Fibroblast of villous mesenchyme (primary cell): ENCODE measurements around the gene PRPSAP2. TPM values are rescaled to one million over a fixed set of nuclear protein-coding genes. Genes with fewer than 3 reads are reported as not detected.
"Not testable (repeated sequence)": the region's sequence is repeated elsewhere in the genome, so short reads cannot be mapped to it uniquely, and the experiment has no call there.

Experiments used
- DNase-seq: peaks from one replicate; pipeline ENCODE4 v3.0.0-alpha.2; 2010; ENCODE audit warnings: low read depth
- H3K4me3 ChIP-seq: 2 replicates; pipeline ENCODE4 v1.5.1; 2011; ENCODE audit warnings: low read depth, mild to moderate bottlenecking, low read length
- CTCF ChIP-seq: IDR thresholded peaks from 2 replicates; pipeline ENCODE4 v1.5.1; 2012; ENCODE audit warnings: low read depth, mild to moderate bottlenecking, low read length; ENCODE audit not compliant: insufficient read depth
- total RNA-seq: library from RNA; depleted of rRNA; stranded (reverse); fragments of >200 nt; gene quantifications from 2 replicates; pipeline ENCODE4 v1.2.3, GENCODE V29; 2012

Gene PRPSAP2
- total RNA-seq, 1 donor: 51.4 TPM

DNA sequence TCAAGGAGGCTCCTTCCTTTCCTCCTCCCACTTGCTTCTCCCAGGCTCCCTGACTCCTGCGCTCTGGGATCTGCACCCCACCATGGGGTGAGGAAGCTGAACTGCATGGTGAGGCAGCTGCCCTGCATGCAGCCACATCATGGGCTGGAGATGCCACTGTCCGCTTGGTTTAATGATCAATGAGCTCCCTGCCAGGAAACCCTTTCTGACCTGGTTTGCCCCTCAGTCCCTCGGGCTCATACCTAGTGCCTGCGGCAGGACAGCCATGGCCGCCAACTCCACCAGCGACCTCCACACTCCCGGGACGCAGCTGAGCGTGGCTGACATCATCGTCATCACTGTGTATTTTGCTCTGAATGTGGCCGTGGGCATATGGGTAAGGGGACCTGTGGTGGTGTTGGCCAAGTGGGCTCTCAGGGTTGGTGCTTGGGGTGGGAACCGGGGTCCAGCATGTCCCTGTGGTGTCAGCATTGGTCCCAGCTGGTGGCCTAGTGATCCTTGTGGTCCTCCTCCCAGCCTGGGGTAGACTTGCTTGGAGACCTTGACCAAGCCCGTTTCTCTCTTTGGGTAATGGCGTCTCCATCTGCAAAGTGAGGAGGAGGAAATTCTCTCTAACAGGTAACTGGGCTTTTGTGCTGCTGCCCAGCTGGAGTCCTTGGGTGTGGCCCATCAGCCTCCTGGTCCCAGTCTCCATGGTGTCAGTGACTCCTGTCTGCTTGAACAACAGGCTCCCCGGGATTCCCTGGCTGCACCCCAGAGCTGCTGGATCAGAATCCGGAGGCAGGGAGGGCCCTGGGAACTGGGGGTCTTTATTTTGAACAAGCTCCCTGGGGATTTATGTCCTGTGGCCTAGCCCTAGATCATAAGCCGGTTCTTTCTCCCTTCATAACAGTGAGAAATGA, 94.3 kb downstream of the PRPSAP2 start, which contains the start of gene SLC5A10:
Gene SLC5A10 (plus strand): TSS at position 225 of the 902 bp plus-strand sequence. CDS start 41 bp downstream, at position 266.
- DNase-seq: no peak
- H3K4me3 ChIP-seq: no peak within 1 kb of the TSS
- TF ChIP-seq CTCF: peak; percentile 39

GRCh38 chr17:18953231-18953728, 95.3 kb downstream of the PRPSAP2 start:
- no peak for TF ChIP-seq CTCF
- H3K4me3 ChIP-seq: no peak overlapping the region
- no peak for DNase-seq

DNA sequence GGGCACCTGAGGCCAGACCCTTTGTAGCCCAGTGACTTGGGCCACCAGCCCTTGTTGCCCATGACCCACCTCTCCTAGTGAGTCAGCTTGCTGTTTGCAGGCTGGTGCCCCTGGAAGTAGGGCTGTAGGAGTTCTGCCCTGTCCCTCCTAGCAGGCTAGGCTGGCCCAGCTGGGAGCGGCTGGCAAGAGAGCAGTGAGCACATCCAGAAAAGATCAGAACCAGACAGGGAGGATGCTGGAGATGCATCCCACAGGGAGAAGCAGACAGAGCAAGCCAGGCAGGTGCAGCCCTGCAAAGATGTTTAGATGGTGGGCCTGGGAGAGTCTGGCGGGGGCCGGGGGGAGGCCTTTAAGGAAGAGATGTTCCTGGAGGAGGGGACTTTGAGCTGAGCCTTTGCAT, 96.4 kb downstream of the PRPSAP2 start:
- TF ChIP-seq CTCF: no peak
- no peak overlapping the region for H3K4me3 ChIP-seq
- DNase-seq: no peak

DNA sequence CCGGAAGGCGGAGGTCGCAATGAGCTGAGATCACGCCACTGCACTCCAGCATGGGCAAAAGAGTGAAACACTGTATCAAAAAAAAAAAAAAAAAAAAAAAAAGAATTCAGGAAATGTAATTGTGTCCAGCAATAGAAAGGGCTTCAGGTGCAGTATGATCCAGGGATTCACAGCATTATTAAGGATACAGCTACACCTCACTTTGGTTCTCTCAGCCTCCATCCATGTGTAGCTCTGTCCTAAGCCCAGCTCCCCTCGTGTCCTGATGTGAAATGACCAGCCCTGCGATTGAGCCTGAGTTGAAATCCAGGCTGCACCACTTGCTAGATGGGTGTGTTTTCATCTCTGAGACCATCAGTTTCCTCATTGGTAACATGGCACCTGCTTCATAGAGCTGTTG, 97.1 kb downstream of the PRPSAP2 start:
- no peak for TF ChIP-seq CTCF
- DNase-seq: no peak
- H3K4me3 ChIP-seq: no peak overlapping the region

- not testable (repeated sequence) for DNase-seq, H3K4me3 ChIP-seq
Observed at GRCh38 chr17:18956021-18956420, 98.1 kb downstream of the PRPSAP2 start.

DNA sequence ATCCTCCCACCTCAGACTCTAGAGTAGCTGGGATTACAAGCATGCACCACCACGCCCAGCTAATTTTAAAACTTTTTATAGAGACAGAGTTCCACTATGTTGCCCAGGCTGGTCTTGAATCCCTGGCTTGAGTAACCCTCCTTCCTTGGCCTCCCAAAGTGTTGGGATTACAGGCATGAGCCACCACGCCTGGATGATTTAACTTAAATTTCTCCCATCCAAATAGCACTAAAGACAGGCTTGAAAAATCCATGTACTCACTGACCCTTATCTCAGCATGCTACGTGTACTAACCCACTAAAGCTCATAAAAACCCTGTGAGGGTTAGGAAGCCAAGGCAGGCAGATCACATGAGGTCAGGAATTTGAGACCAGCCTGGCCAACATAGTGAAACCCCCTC, 98.7 kb downstream of the PRPSAP2 start:
- no peak overlapping the region for H3K4me3 ChIP-seq
- DNase-seq: peak; percentile 40
- no peak for TF ChIP-seq CTCF

GRCh38 chr17:18957831-18958230, 99.9 kb downstream of the PRPSAP2 start:
- no peak for DNase-seq
- no peak for TF ChIP-seq CTCF

More at GRCh38 chr17:18957831-18958230, 99.9 kb downstream of the PRPSAP2 start:
- H3K4me3 ChIP-seq: no peak overlapping the region
